PC-3 (cell line): ENCODE results near the gene SPAG6. TPM values are rescaled to one million over a fixed set of nuclear protein-coding genes. Genes with fewer than 3 reads are reported as not detected.
A peak's percentile ranks its signal among the peaks of the same experiment; 100 is the strongest.

Experiments
- ATAC-seq: fragments of 200-7000 bp; cut with Tn5 transposase; 2 replicates; pipeline ENCODE4 v1.9.1; 2020; ENCODE audit warnings: mild to moderate bottlenecking, moderate library complexity
- BruUV-seq: library from RNA; stranded (reverse); fragments of 400-500 nt; replicated peaks from 2 replicates; lab custom pipeline; 2021; lab: Mats Ljungman, UMichigan
- CTCF ChIA-PET: fragments of 300-600 bp; sonication (Branson Sonifier 250); formaldehyde crosslinking; loops from one replicate; lab custom pipeline; 2022; ENCODE audit warnings: antibody characterized with exemption; lab: Charles Lee
- POLR2A ChIA-PET: fragments of 300-600 bp; sonication (Branson Sonifier 250); formaldehyde crosslinking; loops from one replicate; lab custom pipeline; 2022; ENCODE audit warnings: antibody characterized with exemption; ENCODE audit not compliant: unreplicated experiment; lab: Charles Lee
- DNase-seq: peaks from one replicate; pipeline ENCODE4 v3.0.0-alpha.2; 2015
- H2AFZ ChIP-seq: fragments of 300-600 bp; sonication (generic); 2 replicates; pipeline ENCODE4 v1.6.0; 2016; ENCODE audit warnings: antibody characterized with exemption, low read length
- H3F3A ChIP-seq: fragments of 300-600 bp; sonication (generic); one replicate; pipeline ENCODE4 v1.6.0; 2017; ENCODE audit warnings: antibody characterized with exemption, low read length, control low read depth, mild to moderate bottlenecking; ENCODE audit not compliant: unreplicated experiment
- H3K27ac ChIP-seq: fragments of 300-600 bp; sonication (generic); 2 replicates; pipeline ENCODE4 v1.5.1; 2016; ENCODE audit warnings: mild to moderate bottlenecking, low read length
- H3K27me3 ChIP-seq: fragments of 300-600 bp; sonication (generic); 2 replicates; pipeline ENCODE4 v1.6.1; 2016; ENCODE audit warnings: low read length, mixed read lengths
- H3K36me3 ChIP-seq: fragments of 300-600 bp; sonication (generic); 2 replicates; pipeline ENCODE4 v1.6.1; 2016; ENCODE audit warnings: low read depth, mixed run types, low read length, mixed read lengths
- H3K4me1 ChIP-seq: fragments of 300-600 bp; sonication (generic); 2 replicates; pipeline ENCODE4 v1.5.1; 2016; ENCODE audit warnings: low read length; ENCODE audit not compliant: insufficient read depth
- H3K4me2 ChIP-seq: fragments of 300-600 bp; sonication (generic); 2 replicates; pipeline ENCODE4 v1.6.0; 2016; ENCODE audit warnings: low read length
- H3K4me3 ChIP-seq: fragments of 300-600 bp; sonication (generic); 2 replicates; pipeline ENCODE4 v1.5.1; 2016; ENCODE audit warnings: mild to moderate bottlenecking, low read length, mixed read lengths
- H3K79me2 ChIP-seq: fragments of 300-600 bp; sonication (generic); 2 replicates; pipeline ENCODE4 v1.6.1; 2017; ENCODE audit warnings: low read length, mixed read lengths
- H3K9ac ChIP-seq: fragments of 300-600 bp; sonication (generic); 2 replicates; pipeline ENCODE4 v1.6.0; 2016; ENCODE audit warnings: mild to moderate bottlenecking, low read length
- H3K9me2 ChIP-seq: fragments of 300-600 bp; sonication (generic); replicated peaks from 2 replicates; pipeline ENCODE4 v1.6.1; 2016; ENCODE audit warnings: mixed run types, low read length, mixed read lengths
- H3K9me3 ChIP-seq: fragments of 300-600 bp; sonication (generic); 2 replicates; pipeline ENCODE4 v1.6.1; 2016; ENCODE audit warnings: low read length, mixed read lengths
- H4K20me1 ChIP-seq: fragments of 300-600 bp; sonication (generic); 2 replicates; pipeline ENCODE4 v1.6.1; 2016; ENCODE audit warnings: low read length, mixed read lengths
- EZH2 ChIP-seq: fragments of 300-600 bp; sonication (generic); IDR thresholded peaks from one replicate; pipeline ENCODE4 v1.6.1; 2017; ENCODE audit warnings: antibody characterized with exemption, mild to moderate bottlenecking, low read length; ENCODE audit not compliant: unreplicated experiment
- EZH2phosphoT487 ChIP-seq: fragments of 300-600 bp; sonication (generic); IDR thresholded peaks from 2 replicates; pipeline ENCODE4 v1.6.1; 2018; ENCODE audit warnings: mild to moderate bottlenecking, antibody characterized with exemption, low read length, borderline replicate concordance
- intact Hi-C: fragments of 100-400 bp; cut with micrococcal nuclease; formaldehyde crosslinking; loops from 2 replicates; pipeline ENCODE4 v1.9.0; 2023
- total RNA-seq: library from RNA; depleted of rRNA; stranded (reverse); fragments of >200 nt; gene quantifications from 2 replicates; pipeline ENCODE4 v1.2.3, GENCODE V29; 2014
- TF ChIP-seq, protein P1 (sequence below): fragments of 300-600 bp; sonication (generic); conservative IDR thresholded peaks from 2 replicates; pipeline ENCODE4 v1.5.1; 2017; ENCODE audit warnings: antibody characterized with exemption, low read depth, mild to moderate bottlenecking, low read length

Gene SPAG6
- total RNA-seq, 1 experiment from 2014 or later = 0.04 TPM

DNA sequence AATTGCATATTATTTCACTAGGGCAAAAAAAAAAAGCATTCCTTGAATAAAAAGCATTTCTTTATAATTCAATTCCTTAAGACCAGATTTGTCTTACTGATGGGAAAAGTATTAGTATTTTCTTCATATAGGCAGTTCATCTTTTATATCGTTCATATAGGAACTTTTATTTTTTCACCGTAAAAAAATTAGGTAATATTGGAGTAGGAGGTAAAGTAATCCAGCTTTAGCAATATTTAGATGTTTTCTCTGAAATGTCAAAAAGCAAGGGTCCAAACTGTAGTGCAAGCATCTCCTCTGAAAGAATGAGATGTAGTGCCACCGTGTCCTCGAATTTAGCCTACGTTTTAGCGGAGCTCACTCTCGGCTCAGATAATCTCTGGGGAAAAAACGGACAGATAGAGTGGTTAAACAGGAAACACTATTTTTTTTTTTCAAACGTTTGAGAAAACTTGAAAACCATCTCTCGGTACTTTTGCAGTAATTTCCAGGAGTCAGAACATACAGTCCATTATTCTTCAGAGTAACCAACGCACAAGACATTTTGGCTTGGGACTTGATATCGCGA lies 5.5 kb upstream of the SPAG6 start:
- no peaks in the 10 kb centered on the region for H4K20me1 ChIP-seq
- peak overlapping the region; percentile 81 for H2AFZ ChIP-seq
- H3K4me1 ChIP-seq = peaks cover 27% of the 10 kb centered on the region
- TF ChIP-seq EZH2 (no peak), EZH2phosphoT487 (no peak)
- TF ChIP-seq, protein P1, sequence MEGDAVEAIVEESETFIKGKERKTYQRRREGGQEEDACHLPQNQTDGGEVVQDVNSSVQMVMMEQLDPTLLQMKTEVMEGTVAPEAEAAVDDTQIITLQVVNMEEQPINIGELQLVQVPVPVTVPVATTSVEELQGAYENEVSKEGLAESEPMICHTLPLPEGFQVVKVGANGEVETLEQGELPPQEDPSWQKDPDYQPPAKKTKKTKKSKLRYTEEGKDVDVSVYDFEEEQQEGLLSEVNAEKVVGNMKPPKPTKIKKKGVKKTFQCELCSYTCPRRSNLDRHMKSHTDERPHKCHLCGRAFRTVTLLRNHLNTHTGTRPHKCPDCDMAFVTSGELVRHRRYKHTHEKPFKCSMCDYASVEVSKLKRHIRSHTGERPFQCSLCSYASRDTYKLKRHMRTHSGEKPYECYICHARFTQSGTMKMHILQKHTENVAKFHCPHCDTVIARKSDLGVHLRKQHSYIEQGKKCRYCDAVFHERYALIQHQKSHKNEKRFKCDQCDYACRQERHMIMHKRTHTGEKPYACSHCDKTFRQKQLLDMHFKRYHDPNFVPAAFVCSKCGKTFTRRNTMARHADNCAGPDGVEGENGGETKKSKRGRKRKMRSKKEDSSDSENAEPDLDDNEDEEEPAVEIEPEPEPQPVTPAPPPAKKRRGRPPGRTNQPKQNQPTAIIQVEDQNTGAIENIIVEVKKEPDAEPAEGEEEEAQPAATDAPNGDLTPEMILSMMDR = no peak
- CTCF ChIA-PET = interaction anchor here (0.7 kb wide), 2 partner anchors 111 to 161 kb away, joined by 3 read pairs; no protein-coding TSS in a partner anchor
- H3K4me2 ChIP-seq = peak overlapping the region; percentile 90
- H3K36me3 ChIP-seq = no peaks in the 10 kb centered on the region
- H3K27ac ChIP-seq = peak overlapping the region; percentile 89
- ATAC-seq (peak; percentile 5; the same call in 1 of the 2 replicates), DNase-seq (no peak)
- H3F3A ChIP-seq = no peaks in the 10 kb centered on the region
- H3K9me3 ChIP-seq = no peaks in the 10 kb centered on the region
- no peaks in the 10 kb centered on the region for H3K9me2 ChIP-seq
- POLR2A ChIA-PET = interaction anchor here (0.5 to 1.0 kb wide), 10 partner anchors 15 to 726 kb away, joined by 3 to 10 read pairs (median 5); no protein-coding TSS in a partner anchor
- H3K9ac ChIP-seq = peak overlapping the region; percentile 99
- peak overlapping the region; percentile 91 for H3K4me3 ChIP-seq
- H3K27me3 ChIP-seq = no peaks in the 10 kb centered on the region
- intact Hi-C loops = loop anchor here (5.0 kb wide), 1 partner anchor 87 kb away; no protein-coding TSS in a partner anchor
- BruUV-seq = TSS peak; percentile 77
- peaks cover 7% of the 10 kb centered on the region; the same call in 1 of the 2 replicates for H3K79me2 ChIP-seq

DNA sequence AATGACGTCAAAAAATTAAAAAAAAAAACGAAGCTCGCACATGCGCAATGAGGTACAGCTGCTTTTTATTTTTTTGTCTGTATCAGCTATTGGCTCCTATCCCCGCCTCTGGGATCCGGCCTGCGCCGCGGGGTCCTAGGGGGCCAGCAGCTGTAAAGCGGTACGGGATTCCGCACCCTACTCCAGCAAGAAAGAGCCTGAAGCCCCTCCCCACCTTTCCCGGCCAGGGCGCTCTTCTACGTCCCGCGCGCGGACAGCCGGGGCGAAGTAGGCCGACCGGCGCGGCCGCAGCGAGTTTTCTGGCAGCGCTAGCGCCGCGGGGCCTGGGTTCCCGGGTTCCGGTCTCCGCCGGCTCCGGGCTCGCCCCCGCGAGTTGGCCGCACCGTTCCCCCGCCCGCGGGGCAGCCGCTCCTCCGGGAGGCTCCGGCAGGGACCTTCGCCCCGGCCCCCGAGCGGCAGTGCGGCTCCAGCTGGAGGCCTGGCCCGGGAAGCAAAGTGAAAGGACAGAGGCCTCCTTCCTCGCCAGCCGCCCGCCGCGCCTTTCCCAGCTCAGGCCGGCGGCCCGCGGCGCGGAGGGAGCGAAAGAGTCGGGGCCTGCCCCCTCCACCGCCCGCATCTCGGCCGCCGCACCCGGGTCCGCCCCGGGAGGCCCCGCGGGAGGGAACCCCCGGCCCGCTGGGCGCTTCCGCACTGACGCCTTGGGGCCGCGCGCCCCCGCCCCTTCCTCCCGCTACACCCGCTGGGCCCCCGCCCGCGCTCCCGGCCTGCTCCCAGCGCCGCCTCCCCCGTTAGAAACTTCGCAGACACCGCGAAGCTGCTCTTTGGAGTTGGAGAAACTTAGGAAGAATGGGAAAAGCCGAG lies 4.7 kb upstream of the SPAG6 start:
- H3K9me2 ChIP-seq = no peaks in the 10 kb centered on the region
- no peaks in the 10 kb centered on the region for H3K9me3 ChIP-seq
- CTCF ChIA-PET = interaction anchor here (0.7 kb wide), 1 partner anchor 161 kb away, joined by 3 read pairs; no protein-coding TSS in a partner anchor
- peak overlapping the region; percentile 91 for H3K4me3 ChIP-seq
- no peaks in the 10 kb centered on the region for H4K20me1 ChIP-seq
- H3K36me3 ChIP-seq = no peaks in the 10 kb centered on the region
- BruUV-seq = no TSS peak
- H3K9ac ChIP-seq = peak overlapping the region; percentile 99
- ATAC-seq (peak; percentile 72), DNase-seq (peak; percentile 81)
- H3K27me3 ChIP-seq = no peaks in the 10 kb centered on the region
- TF ChIP-seq, protein P1 = no peak
- no peak for TF ChIP-seq EZH2
- TF ChIP-seq EZH2phosphoT487 = no peak
- POLR2A ChIA-PET = interaction anchor here (0.5 to 1.0 kb wide), 8 partner anchors 16 to 725 kb away, joined by 3 to 9 read pairs (median 3); no protein-coding TSS in a partner anchor
- H3K79me2 ChIP-seq = peaks cover 7% of the 10 kb centered on the region; the same call in 1 of the 2 replicates
- intact Hi-C loops = loop anchor here (5.0 kb wide), 1 partner anchor 87 kb away; no protein-coding TSS in a partner anchor
- H3K4me1 ChIP-seq = peaks cover 22% of the 10 kb centered on the region
- H2AFZ ChIP-seq = peak overlapping the region; percentile 81
- peak overlapping the region; percentile 89 for H3K27ac ChIP-seq
- peak overlapping the region; percentile 90 for H3K4me2 ChIP-seq
- no peaks in the 10 kb centered on the region for H3F3A ChIP-seq
